ENCODE data around the gene MSANTD4. TPM values are rescaled to one million over a fixed set of nuclear protein-coding genes. Genes with fewer than 3 reads are reported as not detected.

MSANTD4 gene
- total RNA-seq, 2 donors from 2014 or later, result 16.8 to 19.5 TPM

Other genes starting within 250 kb of the MSANTD4 start
- 1 to 10 TPM; 8.3 to 8.5 TPM for gene KBTBD3, start 55.1 kb upstream of the MSANTD4 start, total RNA-seq
- 10 to 100 TPM; 32.6 to 34.0 TPM for gene AASDHPPT, start 55.4 kb upstream of the MSANTD4 start, total RNA-seq

Measured in left cardiac atrium (tissue), 2 donors.